CD8-positive, alpha-beta memory T cell (primary cell): ENCODE measurements around the gene EIF3CL. TPM values are rescaled to one million over a fixed set of nuclear protein-coding genes. Genes with fewer than 3 reads are reported as not detected.
"Not testable (repeated sequence)": the region's sequence is repeated elsewhere in the genome, so short reads cannot be mapped to it uniquely, and the experiment has no call there.

Experiments used
- CTCF ChIA-PET: fragments of 350-600 bp; sonication (Branson Sonifier 250); formaldehyde crosslinking; loops from one replicate; lab custom pipeline; 2021; ENCODE audit warnings: antibody characterized with exemption; lab: Charles Lee
- POLR2A ChIA-PET: fragments of 350-600 bp; sonication (Branson Sonifier 250); formaldehyde crosslinking; loops from one replicate; lab custom pipeline; 2021; ENCODE audit warnings: antibody characterized with exemption; lab: Charles Lee
- DNase-seq, 5 donors: peaks; one replicate each; pipeline versions ENCODE4 v3.0.0 to v3.0.0-alpha.2; 2020 to 2022; ENCODE audit warnings: mixed read lengths in 1 of 5
- H3K27ac ChIP-seq: one replicate; pipeline ENCODE4 v1.7.0; 2013; ENCODE audit warnings: low read depth, mild to moderate bottlenecking, low read length, moderate library complexity
- H3K27me3 ChIP-seq: 2 replicates; pipeline ENCODE4 v1.7.0; 2013; ENCODE audit warnings: low read length, mild to moderate bottlenecking; ENCODE audit not compliant: insufficient read depth, poor library complexity, severe bottlenecking
- H3K36me3 ChIP-seq: 2 replicates; pipeline ENCODE4 v1.7.0; 2013; ENCODE audit warnings: mild to moderate bottlenecking, low read length, moderate library complexity; ENCODE audit not compliant: insufficient read depth
- H3K4me1 ChIP-seq: 2 replicates; pipeline ENCODE4 v1.7.0; 2013; ENCODE audit warnings: mild to moderate bottlenecking, low read length, moderate library complexity; ENCODE audit not compliant: insufficient read depth
- H3K4me3 ChIP-seq: 2 replicates; pipeline ENCODE4 v1.7.0; 2013; ENCODE audit warnings: mild to moderate bottlenecking, low read length
- H3K9me3 ChIP-seq: 2 replicates; pipeline ENCODE4 v1.7.0; 2013; ENCODE audit warnings: mild to moderate bottlenecking, low read length
- H3K27ac Mint-ChIP-seq, 8 donors: one replicate each; pipeline ENCODE4 v1.8.0; 2020 to 2021; ENCODE audit warnings: mixed read lengths in 8 of 8, mild to moderate bottlenecking in 6 of 8, inconsistent platforms in 3 of 8, moderate library complexity in 3 of 8
- H3K27me3 Mint-ChIP-seq, 2 donors: one replicate each; pipeline ENCODE4 v1.8.0; 2020 to 2021; ENCODE audit warnings: mixed read lengths in 2 of 2, mild to moderate bottlenecking in 1 of 2, moderate library complexity in 1 of 2
- H3K36me3 Mint-ChIP-seq, 3 donors: one replicate each; pipeline ENCODE4 v1.8.0; 2020 to 2021; ENCODE audit warnings: mixed read lengths in 3 of 3, inconsistent platforms in 1 of 3, mild to moderate bottlenecking in 1 of 3
- H3K4me1 Mint-ChIP-seq, 3 donors: one replicate each; pipeline ENCODE4 v1.8.0; 2020 to 2021; ENCODE audit warnings: mixed read lengths in 3 of 3, inconsistent platforms in 1 of 3, mild to moderate bottlenecking in 1 of 3
- H3K4me3 Mint-ChIP-seq, 7 donors: one replicate each; pipeline ENCODE4 v1.8.0; 2020 to 2021; ENCODE audit warnings: mixed read lengths in 7 of 7, mild to moderate bottlenecking in 6 of 7, moderate library complexity in 4 of 7, inconsistent platforms in 2 of 7
- H3K9me3 Mint-ChIP-seq, 5 donors: one replicate each; pipeline ENCODE4 v1.8.0; 2020 to 2022; ENCODE audit warnings: mixed read lengths in 5 of 5, mild to moderate bottlenecking in 3 of 5, moderate library complexity in 2 of 5, inconsistent platforms in 1 of 5
- polyA plus RNA-seq: library from polyadenylated mRNA; unstranded; fragments of 300-500 nt; fragmentation: Illumina TruSeq; gene quantifications from one replicate; pipeline ENCODE4 v1.2.3, GENCODE V29; 2021
- total RNA-seq, 2 experiments: library from RNA; stranded (reverse); gene quantifications; one replicate each; pipeline ENCODE4 v1.2.3, GENCODE V29; 2021

EIF3CL gene
- total and polyA plus RNA-seq, 3 experiments from 2014 or later = 30.8 to 66.5 (median 55.0) TPM

DNA sequence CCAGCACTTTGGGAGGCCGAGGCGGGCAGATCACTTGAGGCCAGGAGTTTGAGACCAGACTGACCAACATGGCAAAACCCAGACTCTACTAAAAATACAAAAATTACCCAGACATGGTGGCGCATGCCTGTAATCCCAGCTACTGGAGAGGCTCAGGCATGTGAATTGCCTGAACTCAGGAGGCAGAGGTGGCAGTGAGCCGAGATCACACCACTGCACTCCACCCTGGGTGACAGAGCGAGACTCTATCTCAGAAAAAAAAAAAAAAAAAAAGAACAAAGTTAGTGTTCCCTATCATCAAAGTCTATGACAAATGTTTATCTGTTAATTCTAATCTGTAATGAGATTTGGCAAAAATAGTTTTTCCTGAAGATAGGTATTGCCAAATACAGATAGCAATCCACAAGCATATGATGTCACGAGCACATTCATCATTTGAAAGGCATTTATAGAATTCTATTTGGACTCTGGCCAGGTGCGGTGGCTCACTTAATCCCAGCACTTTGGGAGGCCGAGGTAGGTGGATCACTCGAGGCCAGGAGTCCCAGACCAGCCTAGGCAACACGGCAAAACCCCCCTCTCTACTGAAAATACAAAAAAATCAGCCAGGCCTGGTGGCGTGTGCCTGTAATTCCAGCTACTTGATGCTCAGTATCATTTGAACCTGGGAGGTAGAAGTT is 17.6 kb upstream of the EIF3CL start:
- H3K9me3 ChIP-seq, H3K27ac ChIP-seq, H3K4me3 Mint-ChIP-seq, H3K4me1 Mint-ChIP-seq, POLR2A ChIA-PET, CTCF ChIA-PET, H3K4me1 ChIP-seq, DNase-seq, H3K27me3 ChIP-seq, H3K36me3 ChIP-seq, H3K9me3 Mint-ChIP-seq, H3K27ac Mint-ChIP-seq, H3K4me3 ChIP-seq, H3K36me3 Mint-ChIP-seq, H3K27me3 Mint-ChIP-seq: not testable (repeated sequence)

GRCh38 chr16:28417033-28417432 is 13.4 kb upstream of the EIF3CL start:
- H3K4me3 ChIP-seq, H3K9me3 ChIP-seq, H3K36me3 ChIP-seq, H3K27ac ChIP-seq, H3K36me3 Mint-ChIP-seq, H3K4me1 ChIP-seq, DNase-seq, POLR2A ChIA-PET, H3K27me3 ChIP-seq, H3K27ac Mint-ChIP-seq, H3K9me3 Mint-ChIP-seq, H3K27me3 Mint-ChIP-seq, H3K4me1 Mint-ChIP-seq, H3K4me3 Mint-ChIP-seq, CTCF ChIA-PET: not testable (repeated sequence)

DNA sequence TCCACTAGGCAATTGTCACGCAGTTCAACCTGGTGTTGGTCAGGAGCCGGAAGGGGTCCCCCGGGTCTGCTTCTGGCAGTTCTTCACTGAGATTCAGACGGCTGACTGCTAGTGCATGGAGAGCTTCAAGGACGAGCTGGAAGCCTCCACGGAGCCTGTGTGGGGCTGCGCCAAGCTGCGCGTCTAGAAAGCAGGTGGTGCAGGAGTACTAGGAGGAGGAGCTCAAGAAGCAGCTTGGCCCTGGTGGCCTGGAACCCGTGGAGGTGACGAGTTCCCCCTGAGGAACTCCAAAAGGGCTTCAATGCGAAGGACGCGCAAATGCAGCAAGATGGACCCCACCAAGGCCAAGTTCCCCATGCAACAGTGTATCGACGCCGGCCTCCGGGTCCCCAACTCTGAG is 10.9 kb upstream of the EIF3CL start:
- H3K27me3 Mint-ChIP-seq, H3K4me3 ChIP-seq, H3K27ac Mint-ChIP-seq, H3K4me3 Mint-ChIP-seq, DNase-seq, POLR2A ChIA-PET, H3K9me3 Mint-ChIP-seq, H3K9me3 ChIP-seq, H3K27me3 ChIP-seq, H3K36me3 ChIP-seq, H3K4me1 ChIP-seq, H3K36me3 Mint-ChIP-seq, H3K4me1 Mint-ChIP-seq, CTCF ChIA-PET, H3K27ac ChIP-seq: not testable (repeated sequence)

- H3K9me3 ChIP-seq, H3K36me3 ChIP-seq, POLR2A ChIA-PET, H3K9me3 Mint-ChIP-seq, H3K27ac Mint-ChIP-seq, DNase-seq, H3K4me1 Mint-ChIP-seq, H3K4me3 ChIP-seq, H3K36me3 Mint-ChIP-seq, H3K27me3 Mint-ChIP-seq, H3K4me1 ChIP-seq, H3K27ac ChIP-seq, CTCF ChIA-PET, H3K4me3 Mint-ChIP-seq, H3K27me3 ChIP-seq: not testable (repeated sequence)
Measured at GRCh38 chr16:28413585-28413984, 9.9 kb upstream of the EIF3CL start.

DNA sequence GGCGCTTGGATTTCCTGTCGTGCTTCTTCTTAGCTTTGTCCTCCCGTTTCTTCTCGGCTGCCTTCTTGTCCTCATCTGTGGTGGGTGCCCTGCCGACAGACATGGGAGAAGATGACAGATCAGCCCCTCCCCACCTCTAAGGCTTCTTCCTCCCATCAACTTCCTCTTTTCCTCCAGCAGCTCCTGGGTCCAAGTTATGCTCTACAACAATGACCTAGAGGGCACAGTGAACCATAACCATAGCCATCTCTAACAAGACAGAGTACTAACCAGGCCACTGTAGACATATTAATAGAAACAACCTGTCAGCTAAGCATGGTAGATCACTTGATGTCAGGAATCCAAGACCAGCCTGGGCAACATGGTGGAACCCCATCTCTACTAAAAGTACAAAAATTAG is 11.6 kb downstream of the EIF3CL start:
- H3K4me1 Mint-ChIP-seq, H3K9me3 ChIP-seq, H3K4me3 ChIP-seq, H3K36me3 Mint-ChIP-seq, DNase-seq, H3K4me1 ChIP-seq, H3K9me3 Mint-ChIP-seq, H3K27ac ChIP-seq, POLR2A ChIA-PET, CTCF ChIA-PET, H3K27ac Mint-ChIP-seq, H3K4me3 Mint-ChIP-seq, H3K27me3 ChIP-seq, H3K36me3 ChIP-seq, H3K27me3 Mint-ChIP-seq: not testable (repeated sequence)

DNA sequence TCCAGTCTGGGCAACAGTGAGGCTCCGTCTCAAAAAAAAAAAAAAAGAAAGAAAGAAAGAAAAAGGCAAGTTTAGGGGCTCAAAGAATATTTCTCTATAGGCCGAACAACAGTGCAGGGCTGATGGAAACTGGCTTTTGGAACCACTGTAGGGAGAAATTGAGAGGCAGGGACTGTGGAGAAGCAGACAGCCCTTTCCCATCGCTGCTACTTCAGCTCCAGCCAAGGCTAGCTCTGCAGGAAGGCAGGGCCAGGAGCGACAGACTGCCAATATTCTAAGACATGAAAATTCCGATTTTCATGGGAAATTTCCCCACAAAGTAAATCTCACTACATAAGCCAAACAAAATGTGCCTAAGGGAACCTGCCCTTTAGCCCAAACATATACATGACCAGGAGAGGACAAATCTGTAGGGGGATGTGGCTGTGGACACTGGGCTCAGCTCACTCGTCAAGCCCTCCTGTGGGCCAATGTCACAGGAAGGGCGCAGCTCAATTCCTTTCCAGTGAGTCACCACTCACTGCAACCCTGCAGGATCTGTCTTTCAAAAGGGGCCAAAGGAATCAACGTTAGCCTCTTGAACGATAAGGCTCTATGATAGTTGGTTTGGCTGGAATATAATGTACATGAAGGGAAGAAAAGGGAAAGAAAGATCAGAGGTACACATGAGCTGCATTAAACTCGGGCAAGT is 21.3 kb downstream of the EIF3CL start:
- POLR2A ChIA-PET, H3K27me3 ChIP-seq, DNase-seq, H3K9me3 ChIP-seq, CTCF ChIA-PET, H3K9me3 Mint-ChIP-seq, H3K27ac Mint-ChIP-seq, H3K4me3 Mint-ChIP-seq, H3K4me1 ChIP-seq, H3K27me3 Mint-ChIP-seq, H3K36me3 Mint-ChIP-seq, H3K27ac ChIP-seq, H3K4me3 ChIP-seq, H3K36me3 ChIP-seq, H3K4me1 Mint-ChIP-seq: not testable (repeated sequence)

DNA sequence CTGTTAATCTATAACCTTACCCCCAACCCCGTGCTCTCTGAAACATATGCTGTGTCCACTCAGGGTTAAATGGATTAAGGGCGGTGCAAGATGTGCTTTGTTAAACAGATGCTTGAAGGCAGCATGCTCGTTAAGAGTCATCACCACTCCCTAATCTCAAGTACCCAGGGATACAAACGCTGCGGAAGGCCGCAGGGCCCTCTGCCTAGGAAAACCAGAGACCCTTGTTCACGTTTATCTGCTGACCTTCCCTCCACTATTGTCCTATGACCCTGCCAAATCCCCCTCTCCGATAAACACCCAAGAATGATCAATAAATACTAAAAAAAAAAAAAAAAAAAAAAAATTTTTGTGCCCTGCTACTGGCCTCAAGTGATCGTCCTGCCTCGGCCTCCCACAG is 25.8 kb downstream of the EIF3CL start:
- H3K4me1 ChIP-seq, H3K4me3 Mint-ChIP-seq, H3K36me3 Mint-ChIP-seq, CTCF ChIA-PET, H3K27me3 Mint-ChIP-seq, H3K27ac Mint-ChIP-seq, H3K27me3 ChIP-seq, POLR2A ChIA-PET, H3K4me1 Mint-ChIP-seq, H3K36me3 ChIP-seq, H3K4me3 ChIP-seq, DNase-seq, H3K9me3 Mint-ChIP-seq, H3K27ac ChIP-seq, H3K9me3 ChIP-seq: not testable (repeated sequence)

GRCh38 chr16:28377108-28377625 is 26.5 kb downstream of the EIF3CL start:
- H3K36me3 Mint-ChIP-seq, H3K9me3 Mint-ChIP-seq, H3K4me1 ChIP-seq, H3K27me3 ChIP-seq, H3K36me3 ChIP-seq, H3K4me3 ChIP-seq, H3K27me3 Mint-ChIP-seq, H3K4me1 Mint-ChIP-seq, H3K4me3 Mint-ChIP-seq, CTCF ChIA-PET, H3K27ac ChIP-seq, H3K9me3 ChIP-seq, DNase-seq, H3K27ac Mint-ChIP-seq, POLR2A ChIA-PET: not testable (repeated sequence)
